ENCODE results near the gene CERS2. TPM values are rescaled to one million over a fixed set of nuclear protein-coding genes. Genes with fewer than 3 reads are reported as not detected.
A peak's percentile ranks its signal among the peaks of the same experiment; 100 is the strongest.

The CERS2 gene
- total and polyA plus RNA-seq, 2 of the 13 experiments (the other 11 are each of a cell fraction or from before 2014, with no cell fraction given): 269 to 298 TPM

DNA sequence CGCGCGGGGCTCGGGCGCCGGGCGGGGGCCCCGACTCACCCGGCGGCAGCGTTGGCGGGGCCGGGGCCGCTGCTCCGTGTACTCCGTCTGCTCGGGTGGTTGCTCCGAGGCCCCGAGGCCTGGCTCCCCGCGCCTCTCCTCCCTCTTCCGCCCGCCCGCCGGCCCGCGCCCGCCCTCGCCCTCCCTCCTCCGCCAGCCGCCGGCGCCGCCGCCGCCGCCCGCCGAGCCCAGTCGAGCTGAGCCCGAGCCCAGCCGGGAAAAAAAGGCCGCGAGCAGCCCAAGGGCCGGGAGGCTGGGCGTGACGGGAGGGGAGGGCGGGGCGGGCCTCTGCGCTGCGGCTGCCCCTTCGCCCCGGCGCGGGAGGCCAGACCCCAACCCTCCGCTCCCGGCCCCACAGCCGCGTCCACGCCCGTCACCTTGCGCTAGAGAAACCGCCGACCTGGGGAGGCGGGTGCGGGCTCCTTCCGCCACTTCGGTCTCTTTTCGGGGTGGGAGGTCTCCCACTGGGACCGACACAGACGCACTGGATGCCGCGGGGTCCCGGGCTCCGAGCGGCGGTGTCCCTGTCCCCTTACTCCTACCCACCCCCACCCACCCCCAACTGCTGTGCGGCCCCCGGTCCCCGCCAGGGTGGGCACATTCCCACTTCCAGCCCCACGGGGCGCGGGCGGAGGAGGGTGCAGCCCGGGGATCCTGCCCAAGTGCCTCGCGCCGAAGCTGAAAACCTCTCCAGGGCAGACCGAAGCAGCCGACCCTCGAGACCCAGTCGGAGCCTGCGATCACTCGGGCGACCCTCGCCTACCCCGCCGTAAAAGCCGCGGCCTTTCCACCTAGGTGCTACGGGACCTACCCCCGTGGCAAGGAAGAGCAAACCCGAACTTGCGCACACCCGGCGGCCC, at the start of gene CERS2 (continued):
- TF ChIP-seq, protein P1, sequence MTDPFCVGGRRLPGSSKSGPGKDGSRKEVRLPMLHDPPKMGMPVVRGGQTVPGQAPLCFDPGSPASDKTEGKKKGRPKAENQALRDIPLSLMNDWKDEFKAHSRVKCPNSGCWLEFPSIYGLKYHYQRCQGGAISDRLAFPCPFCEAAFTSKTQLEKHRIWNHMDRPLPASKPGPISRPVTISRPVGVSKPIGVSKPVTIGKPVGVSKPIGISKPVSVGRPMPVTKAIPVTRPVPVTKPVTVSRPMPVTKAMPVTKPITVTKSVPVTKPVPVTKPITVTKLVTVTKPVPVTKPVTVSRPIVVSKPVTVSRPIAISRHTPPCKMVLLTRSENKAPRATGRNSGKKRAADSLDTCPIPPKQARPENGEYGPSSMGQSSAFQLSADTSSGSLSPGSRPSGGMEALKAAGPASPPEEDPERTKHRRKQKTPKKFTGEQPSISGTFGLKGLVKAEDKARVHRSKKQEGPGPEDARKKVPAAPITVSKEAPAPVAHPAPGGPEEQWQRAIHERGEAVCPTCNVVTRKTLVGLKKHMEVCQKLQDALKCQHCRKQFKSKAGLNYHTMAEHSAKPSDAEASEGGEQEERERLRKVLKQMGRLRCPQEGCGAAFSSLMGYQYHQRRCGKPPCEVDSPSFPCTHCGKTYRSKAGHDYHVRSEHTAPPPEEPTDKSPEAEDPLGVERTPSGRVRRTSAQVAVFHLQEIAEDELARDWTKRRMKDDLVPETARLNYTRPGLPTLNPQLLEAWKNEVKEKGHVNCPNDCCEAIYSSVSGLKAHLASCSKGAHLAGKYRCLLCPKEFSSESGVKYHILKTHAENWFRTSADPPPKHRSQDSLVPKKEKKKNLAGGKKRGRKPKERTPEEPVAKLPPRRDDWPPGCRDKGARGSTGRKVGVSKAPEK (CRISPR knock-in tag; IDR thresholded peaks at IDR 0.05; ENCODE audit: borderline replicate concordance): no peak
- TF ChIP-seq, protein P2, sequence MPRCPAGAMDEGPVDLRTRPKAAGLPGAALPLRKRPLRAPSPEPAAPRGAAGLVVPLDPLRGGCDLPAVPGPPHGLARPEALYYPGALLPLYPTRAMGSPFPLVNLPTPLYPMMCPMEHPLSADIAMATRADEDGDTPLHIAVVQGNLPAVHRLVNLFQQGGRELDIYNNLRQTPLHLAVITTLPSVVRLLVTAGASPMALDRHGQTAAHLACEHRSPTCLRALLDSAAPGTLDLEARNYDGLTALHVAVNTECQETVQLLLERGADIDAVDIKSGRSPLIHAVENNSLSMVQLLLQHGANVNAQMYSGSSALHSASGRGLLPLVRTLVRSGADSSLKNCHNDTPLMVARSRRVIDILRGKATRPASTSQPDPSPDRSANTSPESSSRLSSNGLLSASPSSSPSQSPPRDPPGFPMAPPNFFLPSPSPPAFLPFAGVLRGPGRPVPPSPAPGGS (CRISPR knock-in tag; IDR thresholded peaks at IDR 0.05): peak; percentile 30; the same call in 1 of the 2 replicates
- TF ChIP-seq, protein P3, sequence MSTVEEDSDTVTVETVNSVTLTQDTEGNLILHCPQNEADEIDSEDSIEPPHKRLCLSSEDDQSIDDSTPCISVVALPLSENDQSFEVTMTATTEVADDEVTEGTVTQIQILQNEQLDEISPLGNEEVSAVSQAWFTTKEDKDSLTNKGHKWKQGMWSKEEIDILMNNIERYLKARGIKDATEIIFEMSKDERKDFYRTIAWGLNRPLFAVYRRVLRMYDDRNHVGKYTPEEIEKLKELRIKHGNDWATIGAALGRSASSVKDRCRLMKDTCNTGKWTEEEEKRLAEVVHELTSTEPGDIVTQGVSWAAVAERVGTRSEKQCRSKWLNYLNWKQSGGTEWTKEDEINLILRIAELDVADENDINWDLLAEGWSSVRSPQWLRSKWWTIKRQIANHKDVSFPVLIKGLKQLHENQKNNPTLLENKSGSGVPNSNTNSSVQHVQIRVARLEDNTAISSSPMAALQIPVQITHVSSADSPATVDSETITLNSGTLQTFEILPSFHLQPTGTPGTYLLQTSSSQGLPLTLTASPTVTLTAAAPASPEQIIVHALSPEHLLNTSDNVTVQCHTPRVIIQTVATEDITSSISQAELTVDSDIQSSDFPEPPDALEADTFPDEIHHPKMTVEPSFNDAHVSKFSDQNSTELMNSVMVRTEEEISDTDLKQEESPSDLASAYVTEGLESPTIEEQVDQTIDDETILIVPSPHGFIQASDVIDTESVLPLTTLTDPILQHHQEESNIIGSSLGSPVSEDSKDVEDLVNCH (CRISPR knock-in tag; IDR thresholded peaks at IDR 0.05): no peak
- TF ChIP-seq CENPT (CRISPR knock-in tag; IDR thresholded peaks at IDR 0.05; ENCODE audit: low read depth) (no peak), ZNF225 (CRISPR knock-in tag; IDR thresholded peaks at IDR 0.05) (no peak), ZSCAN25 (CRISPR knock-in tag; IDR thresholded peaks at IDR 0.05) (peak; percentile 27; the same call in 1 of the 2 replicates), TAF1 (CRISPR knock-in tag; IDR thresholded peaks at IDR 0.05) (peak; percentile 57; the same call in 1 of the 2 replicates), HES4 (CRISPR knock-in tag; IDR thresholded peaks at IDR 0.05; ENCODE audit: borderline replicate concordance) (0 out of 2 replicates have a peak, but pooled peaks have one; percentile 17), GABPB1 (CRISPR knock-in tag; IDR thresholded peaks at IDR 0.05) (peak; percentile 58; the same call in 1 of the 2 replicates), XRCC5 (optimal IDR thresholded peaks at IDR 0.05; ENCODE audit: low read length) (no peak), SRSF9 (IDR thresholded peaks at IDR 0.05; ENCODE audit: borderline replicate concordance, insufficient read depth, low read depth, low read length, poor library complexity, severe bottlenecking) (no peak), POLR2AphosphoS5 (IDR thresholded peaks at IDR 0.05; ENCODE audit: low read depth, low read length) (peak; percentile 63), SIN3B (IDR thresholded peaks at IDR 0.05; ENCODE audit: low read length) (no peak)
- TF ChIP-seq, protein P4, sequence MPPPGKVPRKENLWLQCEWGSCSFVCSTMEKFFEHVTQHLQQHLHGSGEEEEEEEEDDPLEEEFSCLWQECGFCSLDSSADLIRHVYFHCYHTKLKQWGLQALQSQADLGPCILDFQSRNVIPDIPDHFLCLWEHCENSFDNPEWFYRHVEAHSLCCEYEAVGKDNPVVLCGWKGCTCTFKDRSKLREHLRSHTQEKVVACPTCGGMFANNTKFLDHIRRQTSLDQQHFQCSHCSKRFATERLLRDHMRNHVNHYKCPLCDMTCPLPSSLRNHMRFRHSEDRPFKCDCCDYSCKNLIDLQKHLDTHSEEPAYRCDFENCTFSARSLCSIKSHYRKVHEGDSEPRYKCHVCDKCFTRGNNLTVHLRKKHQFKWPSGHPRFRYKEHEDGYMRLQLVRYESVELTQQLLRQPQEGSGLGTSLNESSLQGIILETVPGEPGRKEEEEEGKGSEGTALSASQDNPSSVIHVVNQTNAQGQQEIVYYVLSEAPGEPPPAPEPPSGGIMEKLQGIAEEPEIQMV (CRISPR knock-in tag; IDR thresholded peaks at IDR 0.05; ENCODE audit: low read depth): no peak
- TF ChIP-seq, protein P5, sequence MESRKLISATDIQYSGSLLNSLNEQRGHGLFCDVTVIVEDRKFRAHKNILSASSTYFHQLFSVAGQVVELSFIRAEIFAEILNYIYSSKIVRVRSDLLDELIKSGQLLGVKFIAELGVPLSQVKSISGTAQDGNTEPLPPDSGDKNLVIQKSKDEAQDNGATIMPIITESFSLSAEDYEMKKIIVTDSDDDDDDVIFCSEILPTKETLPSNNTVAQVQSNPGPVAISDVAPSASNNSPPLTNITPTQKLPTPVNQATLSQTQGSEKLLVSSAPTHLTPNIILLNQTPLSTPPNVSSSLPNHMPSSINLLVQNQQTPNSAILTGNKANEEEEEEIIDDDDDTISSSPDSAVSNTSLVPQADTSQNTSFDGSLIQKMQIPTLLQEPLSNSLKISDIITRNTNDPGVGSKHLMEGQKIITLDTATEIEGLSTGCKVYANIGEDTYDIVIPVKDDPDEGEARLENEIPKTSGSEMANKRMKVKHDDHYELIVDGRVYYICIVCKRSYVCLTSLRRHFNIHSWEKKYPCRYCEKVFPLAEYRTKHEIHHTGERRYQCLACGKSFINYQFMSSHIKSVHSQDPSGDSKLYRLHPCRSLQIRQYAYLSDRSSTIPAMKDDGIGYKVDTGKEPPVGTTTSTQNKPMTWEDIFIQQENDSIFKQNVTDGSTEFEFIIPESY (CRISPR knock-in tag; IDR thresholded peaks at IDR 0.05): no peak
- TF ChIP-seq, protein P6, sequence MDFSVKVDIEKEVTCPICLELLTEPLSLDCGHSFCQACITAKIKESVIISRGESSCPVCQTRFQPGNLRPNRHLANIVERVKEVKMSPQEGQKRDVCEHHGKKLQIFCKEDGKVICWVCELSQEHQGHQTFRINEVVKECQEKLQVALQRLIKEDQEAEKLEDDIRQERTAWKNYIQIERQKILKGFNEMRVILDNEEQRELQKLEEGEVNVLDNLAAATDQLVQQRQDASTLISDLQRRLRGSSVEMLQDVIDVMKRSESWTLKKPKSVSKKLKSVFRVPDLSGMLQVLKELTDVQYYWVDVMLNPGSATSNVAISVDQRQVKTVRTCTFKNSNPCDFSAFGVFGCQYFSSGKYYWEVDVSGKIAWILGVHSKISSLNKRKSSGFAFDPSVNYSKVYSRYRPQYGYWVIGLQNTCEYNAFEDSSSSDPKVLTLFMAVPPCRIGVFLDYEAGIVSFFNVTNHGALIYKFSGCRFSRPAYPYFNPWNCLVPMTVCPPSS (IDR thresholded peaks at IDR 0.05): no peak
